Measurements from ENCODE around the gene MRPS6. TPM values are rescaled to one million over a fixed set of nuclear protein-coding genes. Genes with fewer than 3 reads are reported as not detected.

MRPS6 gene
- total RNA-seq, 1 donor from 2014 or later: 76.7 TPM

GRCh38 chr21:34154878-34155277 lies 81.5 kb downstream of the MRPS6 start:
- Mint-ChIP-seq H3K4me1 (ENCODE audit: low read depth) (peaks cover 2% of the 10 kb centered on the region), H3K27ac (no peak overlapping the region), H3K4me3 (ENCODE audit: low read depth) (no peak overlapping the region), H3K9me3 (ENCODE audit: low read depth) (peaks cover 17% of the 10 kb centered on the region), H3K27me3 (no peaks in the 10 kb centered on the region), H3K36me3 (ENCODE audit: insufficient read depth) (peaks cover 23% of the 10 kb centered on the region)
- no peak for TF ChIP-seq CTCF (IDR thresholded peaks at IDR 0.05; ENCODE audit: unreplicated experiment)
- DNase-seq (ENCODE audit: low spot score, unreplicated experiment): no peak

DNA sequence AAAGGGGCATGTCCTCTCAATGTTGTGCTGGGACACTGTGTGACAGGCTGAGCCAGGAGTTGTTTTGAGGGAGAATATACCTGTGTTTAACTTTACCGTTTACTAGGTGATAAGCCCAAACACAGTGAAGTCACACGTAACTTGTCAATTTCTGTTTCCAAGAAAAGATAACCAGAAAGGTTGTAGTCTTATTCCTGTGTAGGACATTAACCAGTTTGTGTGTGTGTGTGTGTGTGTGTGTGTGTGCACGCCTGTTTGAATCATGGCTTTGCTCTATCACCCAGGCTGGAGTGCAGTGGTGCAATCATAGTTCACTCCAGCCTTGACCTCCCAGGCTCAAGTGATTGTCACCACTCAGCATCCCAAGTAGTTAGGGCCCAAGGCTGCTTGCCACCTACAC lies 83.6 kb downstream of the MRPS6 start:
- TF ChIP-seq CTCF (IDR thresholded peaks at IDR 0.05; ENCODE audit: unreplicated experiment): no peak
- DNase-seq (ENCODE audit: low spot score, unreplicated experiment): no peak
- Mint-ChIP-seq H3K4me1 (ENCODE audit: low read depth) (peaks cover 2% of the 10 kb centered on the region), H3K9me3 (ENCODE audit: low read depth) (peaks cover 13% of the 10 kb centered on the region), H3K4me3 (ENCODE audit: low read depth) (no peak overlapping the region), H3K27ac (peak overlapping the region; percentile 64), H3K36me3 (ENCODE audit: insufficient read depth) (peaks cover 26% of the 10 kb centered on the region), H3K27me3 (no peaks in the 10 kb centered on the region)

GRCh38 chr21:34157521-34157920 lies 84.1 kb downstream of the MRPS6 start:
- TF ChIP-seq CTCF (IDR thresholded peaks at IDR 0.05; ENCODE audit: unreplicated experiment): no peak
- peaks cover 2% of the 10 kb centered on the region for H3K4me1 Mint-ChIP-seq (ENCODE audit: low read depth)
- peaks cover 13% of the 10 kb centered on the region for H3K9me3 Mint-ChIP-seq (ENCODE audit: low read depth)
- peak overlapping the region; percentile 57 for H3K27ac Mint-ChIP-seq
- H3K27me3 Mint-ChIP-seq: no peaks in the 10 kb centered on the region
- no peak overlapping the region for H3K4me3 Mint-ChIP-seq (ENCODE audit: low read depth)
- no peak for DNase-seq (ENCODE audit: low spot score, unreplicated experiment)
- peaks cover 23% of the 10 kb centered on the region for H3K36me3 Mint-ChIP-seq (ENCODE audit: insufficient read depth)

DNA sequence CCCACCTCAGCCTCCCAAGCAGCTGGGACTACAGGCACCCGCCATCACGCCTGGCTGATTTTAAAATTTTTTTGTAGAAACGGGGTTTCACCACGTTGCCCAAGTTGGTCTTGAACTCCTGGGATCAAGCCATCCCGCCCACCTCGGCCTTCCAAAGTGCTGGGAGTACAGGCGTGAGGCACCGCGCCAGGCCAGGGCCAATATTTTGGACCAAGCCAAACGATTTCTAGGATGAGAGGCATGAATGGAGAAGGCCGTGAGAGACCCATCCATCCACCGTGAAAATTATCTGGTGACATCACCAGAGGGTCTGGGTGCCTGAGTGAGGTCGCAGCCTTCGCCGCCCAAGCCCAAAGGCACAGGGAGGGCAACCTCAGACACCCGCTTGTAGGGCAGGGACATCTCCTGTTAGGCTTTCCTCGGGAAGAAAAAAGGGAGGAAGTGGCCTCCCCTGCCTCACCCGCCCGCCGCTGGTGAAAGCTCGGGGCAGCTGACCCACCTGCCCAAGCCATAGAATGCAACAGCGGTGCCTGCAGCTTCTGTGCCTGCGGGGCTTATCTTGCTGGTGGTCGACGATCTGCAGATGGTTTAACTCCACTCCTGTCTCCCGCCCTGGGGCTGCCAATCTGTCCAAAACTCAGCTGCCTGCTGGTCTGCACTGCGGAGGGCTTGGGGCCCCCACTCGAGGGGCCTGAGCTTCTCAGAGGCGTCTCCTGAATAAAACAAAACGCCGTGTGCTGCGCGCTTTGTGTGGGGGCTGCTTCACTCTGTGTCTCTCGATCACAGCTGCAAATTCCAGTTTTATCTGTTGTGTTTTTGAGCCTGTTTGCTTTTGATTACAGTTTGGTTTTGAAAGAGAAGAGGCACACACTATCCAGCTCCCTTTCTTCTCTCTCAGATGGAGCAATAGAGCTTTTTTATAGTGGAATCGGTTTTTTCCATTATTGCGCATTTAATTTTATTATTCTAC lies 85.8 kb downstream of the MRPS6 start:
- no peak overlapping the region for H3K27ac Mint-ChIP-seq
- DNase-seq (ENCODE audit: low spot score, unreplicated experiment): no peak
- no peak for TF ChIP-seq CTCF (IDR thresholded peaks at IDR 0.05; ENCODE audit: unreplicated experiment)
- peaks cover 19% of the 10 kb centered on the region for H3K36me3 Mint-ChIP-seq (ENCODE audit: insufficient read depth)
- no peak overlapping the region for H3K4me3 Mint-ChIP-seq (ENCODE audit: low read depth)
- no peaks in the 10 kb centered on the region for H3K27me3 Mint-ChIP-seq
- peaks cover 12% of the 10 kb centered on the region for H3K9me3 Mint-ChIP-seq (ENCODE audit: low read depth)
- peaks cover 2% of the 10 kb centered on the region for H3K4me1 Mint-ChIP-seq (ENCODE audit: low read depth)

DNA sequence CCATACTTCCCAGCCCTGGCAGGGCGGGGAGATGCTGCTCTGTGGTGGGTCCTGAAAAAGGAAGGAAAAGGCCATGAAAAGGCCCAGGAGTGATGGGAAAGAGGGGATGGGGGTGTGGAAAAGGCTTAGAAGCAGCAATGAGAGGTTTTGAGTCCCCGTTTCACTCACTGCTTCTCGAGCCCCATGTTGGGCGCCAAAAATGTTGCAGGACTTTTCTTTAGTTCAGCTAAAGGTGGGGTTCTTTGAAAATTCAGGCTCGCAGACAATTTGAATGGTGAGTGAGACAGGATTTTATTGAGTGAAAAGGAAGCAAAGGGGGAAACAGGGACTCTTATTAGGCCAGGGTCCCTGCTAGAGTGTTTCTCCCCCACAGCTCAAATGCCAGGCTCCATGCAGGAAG lies 93.1 kb downstream of the MRPS6 start:
- H3K4me3 Mint-ChIP-seq (ENCODE audit: low read depth): no peak overlapping the region
- no peaks in the 10 kb centered on the region for H3K27me3 Mint-ChIP-seq
- peaks cover 48% of the 10 kb centered on the region for H3K9me3 Mint-ChIP-seq (ENCODE audit: low read depth)
- H3K4me1 Mint-ChIP-seq (ENCODE audit: low read depth): no peaks in the 10 kb centered on the region
- H3K27ac Mint-ChIP-seq: no peak overlapping the region
- H3K36me3 Mint-ChIP-seq (ENCODE audit: insufficient read depth): peaks cover 50% of the 10 kb centered on the region
- no peak for TF ChIP-seq CTCF (IDR thresholded peaks at IDR 0.05; ENCODE audit: unreplicated experiment)
- no peak for DNase-seq (ENCODE audit: low spot score, unreplicated experiment)

Measured in progenitor cell of endocrine pancreas (in vitro differentiated cells).